Stimulated activated CD8-positive, alpha-beta memory T cell treated with anti-CD3 and anti-CD28 coated beads, Interleukin-15, amount 100 ng/mL, for 48 hours (primary cell): Measurements from ENCODE around the gene PAQR3.

ENCODE experiments used
- DNase-seq, 2 donors: peaks; one replicate each; pipeline ENCODE4 v3.0.0-alpha.2; 2020; ENCODE audit warnings: low read depth in 2 of 2

PAQR3 gene, protein sequence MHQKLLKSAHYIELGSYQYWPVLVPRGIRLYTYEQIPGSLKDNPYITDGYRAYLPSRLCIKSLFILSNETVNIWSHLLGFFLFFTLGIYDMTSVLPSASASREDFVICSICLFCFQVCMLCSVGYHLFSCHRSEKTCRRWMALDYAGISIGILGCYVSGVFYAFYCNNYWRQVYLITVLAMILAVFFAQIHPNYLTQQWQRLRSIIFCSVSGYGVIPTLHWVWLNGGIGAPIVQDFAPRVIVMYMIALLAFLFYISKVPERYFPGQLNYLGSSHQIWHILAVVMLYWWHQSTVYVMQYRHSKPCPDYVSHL

DNA sequence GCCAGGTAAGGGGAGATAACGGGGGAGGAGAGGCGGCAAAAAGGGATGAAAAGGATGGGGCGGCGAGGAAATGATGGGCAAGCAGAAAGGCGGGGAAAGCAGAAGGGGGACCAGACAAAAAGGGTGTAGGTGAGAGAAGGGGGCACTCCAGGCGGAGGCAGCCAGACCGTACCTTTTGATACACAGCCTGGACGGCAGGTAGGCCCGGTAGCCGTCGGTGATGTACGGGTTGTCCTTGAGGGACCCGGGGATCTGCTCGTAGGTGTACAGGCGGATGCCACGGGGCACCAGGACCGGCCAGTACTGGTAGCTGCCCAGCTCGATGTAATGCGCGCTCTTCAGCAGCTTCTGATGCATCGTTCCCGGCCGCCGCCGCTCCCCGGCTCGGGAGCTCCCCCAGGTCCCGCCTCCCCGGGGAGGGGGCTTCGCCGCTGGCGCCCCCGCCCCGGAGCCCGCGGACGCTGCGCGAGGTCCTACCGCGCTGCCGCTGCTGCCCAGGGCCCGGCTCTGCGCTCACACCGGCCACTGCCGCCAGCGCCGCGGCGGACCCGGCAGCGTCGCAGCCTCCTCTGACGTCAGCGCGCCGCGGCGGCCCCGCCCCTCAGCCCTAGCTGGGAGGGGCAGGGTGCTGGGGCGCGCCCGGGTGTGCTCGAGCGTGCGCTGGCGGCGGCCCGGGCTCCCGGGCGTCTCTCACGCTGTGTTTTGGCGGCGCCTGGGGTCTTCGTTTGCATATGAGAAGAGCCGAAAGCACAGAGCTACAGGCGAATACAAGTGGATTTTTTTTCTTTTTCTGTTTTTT lies at the start of gene PAQR3:
Gene PAQR3, minus strand, starts transcription at position 571 of the 799 bp plus-strand sequence. Its CDS starts 214 bp downstream, at position 357.
- DNase-seq, result peak; percentile 73 to 76

DNA sequence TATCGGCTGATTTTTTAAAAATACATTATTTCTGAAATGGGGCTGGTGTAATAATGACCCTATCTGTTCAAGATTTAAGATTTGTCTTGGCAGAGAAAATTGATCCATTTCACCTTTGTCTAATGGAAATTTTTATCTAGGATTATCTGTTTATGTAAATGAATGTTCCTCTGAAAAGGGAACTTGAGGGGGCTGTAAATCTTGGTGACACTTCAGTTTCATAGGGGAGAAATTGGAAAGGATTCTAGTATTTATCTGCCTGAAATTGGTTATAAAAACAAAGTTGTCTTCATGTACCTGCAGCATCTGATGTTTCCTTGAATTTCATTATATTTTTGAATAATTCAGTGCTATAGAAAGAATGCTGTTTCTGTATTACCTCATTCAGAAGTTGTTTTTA lies 48.4 kb upstream of the PAQR3 start:
- no peak for DNase-seq

DNA sequence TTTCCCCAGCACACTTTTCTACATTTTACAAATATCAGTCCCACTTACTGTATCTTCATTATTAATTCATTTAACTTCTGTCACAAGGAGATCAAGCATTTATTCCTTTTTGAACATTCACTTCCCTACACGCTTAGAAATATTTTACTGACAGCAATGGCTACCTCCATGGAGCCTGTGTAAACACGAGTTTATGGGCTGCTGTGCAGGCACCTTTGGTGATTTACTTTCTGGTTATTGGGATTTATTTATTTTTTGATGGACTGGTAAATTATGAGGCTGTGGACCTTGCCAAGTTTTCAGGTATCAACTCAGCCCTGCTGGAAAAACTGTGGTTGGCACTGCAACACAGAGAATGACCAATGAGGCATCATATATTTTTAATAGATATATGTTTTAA lies 45.4 kb upstream of the PAQR3 start:
- DNase-seq, result no peak

DNA sequence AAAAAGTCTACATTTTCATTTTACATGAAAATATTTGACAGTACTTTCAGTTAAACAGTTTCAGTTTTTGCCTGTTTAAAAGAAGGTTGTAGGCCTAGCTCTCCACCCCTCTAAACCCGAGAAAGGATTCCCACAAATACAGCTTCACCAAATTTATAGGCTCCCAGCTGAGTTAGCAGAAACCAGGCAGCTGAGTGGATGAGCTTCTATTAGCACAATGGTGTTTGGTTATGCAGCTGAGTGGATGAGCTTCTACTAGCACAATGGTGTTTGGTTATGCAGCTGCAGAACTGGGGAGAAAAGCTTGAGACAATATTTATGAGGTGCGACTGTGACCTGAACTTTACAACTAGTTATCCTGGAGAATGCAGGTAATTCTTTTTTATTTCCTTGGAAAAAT lies 36.6 kb upstream of the PAQR3 start:
- DNase-seq, result no peak

DNA sequence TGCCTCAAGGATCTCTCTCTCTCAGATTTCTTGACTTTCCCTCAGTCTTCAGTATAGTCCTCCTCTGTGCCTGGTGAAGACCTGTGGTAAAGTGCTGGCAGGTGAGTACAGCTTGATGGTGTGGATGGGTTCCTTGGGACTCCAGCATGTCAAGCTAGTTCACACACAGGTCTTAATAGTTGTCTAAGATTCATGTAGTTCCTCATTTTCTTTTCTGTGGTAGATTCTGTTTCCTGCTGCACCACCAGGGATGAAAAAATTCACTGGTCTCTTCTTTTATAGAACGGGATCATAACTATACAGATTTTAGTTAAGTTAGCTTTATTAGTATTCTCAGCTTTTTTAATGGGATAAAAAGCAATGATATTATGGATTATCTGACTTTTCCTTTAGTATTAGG lies 32.5 kb upstream of the PAQR3 start:
- no peak for DNase-seq

DNA sequence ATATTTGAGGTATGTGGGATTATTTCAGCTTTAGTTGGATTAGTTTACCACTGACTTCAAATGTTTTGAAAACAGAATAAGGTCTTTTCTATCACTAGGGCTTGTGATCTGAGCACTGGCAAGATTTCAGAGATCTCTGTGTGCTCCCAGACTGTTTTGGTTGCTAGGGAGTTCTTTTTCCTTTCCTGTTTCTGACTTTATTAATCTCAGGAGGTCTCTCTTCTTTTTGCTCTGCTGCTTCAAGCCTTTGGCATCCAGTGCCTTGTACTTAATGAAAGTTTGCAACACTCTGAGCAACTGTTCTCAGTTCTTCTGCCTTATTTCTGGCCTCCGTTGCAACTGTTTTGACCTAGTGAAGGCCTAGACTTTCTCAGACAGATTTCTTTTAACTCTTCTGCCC lies 32.1 kb upstream of the PAQR3 start:
- no peak for DNase-seq

DNA sequence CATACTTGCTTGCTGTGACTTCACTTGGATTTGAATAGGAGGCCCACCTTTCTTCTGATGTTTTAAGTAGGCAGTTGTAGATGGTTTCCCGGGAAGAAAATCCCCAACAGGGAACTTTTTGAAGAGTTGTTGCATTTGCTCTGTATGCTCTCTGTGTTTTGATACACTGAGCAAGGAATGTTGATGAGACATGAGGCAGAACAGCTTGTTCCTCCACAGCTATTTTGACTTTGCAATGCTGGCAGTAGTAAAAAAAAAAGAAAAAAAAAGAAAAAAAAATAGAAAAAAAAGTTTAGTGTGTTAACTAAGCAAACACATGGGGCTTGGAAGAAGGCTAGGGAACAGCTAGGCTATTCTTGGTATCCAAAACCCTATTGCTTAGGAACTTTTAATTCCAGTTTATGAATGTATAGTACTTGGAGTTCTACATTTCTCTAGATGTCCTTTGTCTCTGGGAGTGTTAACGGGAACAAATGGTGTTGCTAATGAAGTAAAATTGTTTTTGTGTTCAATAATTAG lies 23.4 kb upstream of the PAQR3 start:
- DNase-seq, result no peak

DNA sequence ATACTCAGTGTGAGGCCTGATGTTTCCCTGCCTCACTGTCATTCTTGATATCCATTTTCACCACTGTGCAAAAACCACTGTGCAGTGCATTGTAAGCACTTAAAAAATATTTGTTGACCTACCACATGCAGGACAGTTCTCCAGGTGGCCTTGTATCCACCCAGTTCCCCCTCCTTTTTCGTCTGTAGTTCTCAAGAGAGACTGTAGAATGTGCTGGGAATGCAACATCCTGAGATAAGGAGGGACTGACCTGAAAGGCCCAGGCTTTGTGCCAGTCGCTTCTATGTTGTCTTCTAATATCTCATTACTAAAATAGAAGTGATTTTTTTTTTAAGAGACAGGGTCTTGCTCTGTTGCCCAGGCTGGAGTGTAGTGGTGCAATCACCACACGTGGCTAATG lies 21.7 kb upstream of the PAQR3 start:
- no peak for DNase-seq

DNA sequence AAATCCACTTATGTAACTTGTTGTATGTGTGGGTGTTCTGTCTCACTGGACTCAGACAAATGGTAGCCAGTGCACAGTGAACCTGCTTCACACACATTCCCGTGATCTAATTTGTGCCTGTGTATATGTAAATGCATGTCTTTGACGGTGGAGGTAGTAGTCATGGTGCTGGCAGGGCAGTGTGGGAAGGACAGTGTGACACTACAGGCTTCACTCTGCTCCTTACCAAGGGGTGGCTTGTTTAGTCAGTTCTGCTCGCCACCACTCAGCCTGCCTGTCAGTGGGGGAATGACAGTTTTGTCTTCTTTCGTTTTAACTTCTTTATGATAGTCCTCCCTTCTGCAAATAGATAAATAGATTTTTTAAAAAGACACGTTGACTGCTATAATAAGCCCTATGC lies 17.7 kb upstream of the PAQR3 start:
- DNase-seq, result no peak

DNA sequence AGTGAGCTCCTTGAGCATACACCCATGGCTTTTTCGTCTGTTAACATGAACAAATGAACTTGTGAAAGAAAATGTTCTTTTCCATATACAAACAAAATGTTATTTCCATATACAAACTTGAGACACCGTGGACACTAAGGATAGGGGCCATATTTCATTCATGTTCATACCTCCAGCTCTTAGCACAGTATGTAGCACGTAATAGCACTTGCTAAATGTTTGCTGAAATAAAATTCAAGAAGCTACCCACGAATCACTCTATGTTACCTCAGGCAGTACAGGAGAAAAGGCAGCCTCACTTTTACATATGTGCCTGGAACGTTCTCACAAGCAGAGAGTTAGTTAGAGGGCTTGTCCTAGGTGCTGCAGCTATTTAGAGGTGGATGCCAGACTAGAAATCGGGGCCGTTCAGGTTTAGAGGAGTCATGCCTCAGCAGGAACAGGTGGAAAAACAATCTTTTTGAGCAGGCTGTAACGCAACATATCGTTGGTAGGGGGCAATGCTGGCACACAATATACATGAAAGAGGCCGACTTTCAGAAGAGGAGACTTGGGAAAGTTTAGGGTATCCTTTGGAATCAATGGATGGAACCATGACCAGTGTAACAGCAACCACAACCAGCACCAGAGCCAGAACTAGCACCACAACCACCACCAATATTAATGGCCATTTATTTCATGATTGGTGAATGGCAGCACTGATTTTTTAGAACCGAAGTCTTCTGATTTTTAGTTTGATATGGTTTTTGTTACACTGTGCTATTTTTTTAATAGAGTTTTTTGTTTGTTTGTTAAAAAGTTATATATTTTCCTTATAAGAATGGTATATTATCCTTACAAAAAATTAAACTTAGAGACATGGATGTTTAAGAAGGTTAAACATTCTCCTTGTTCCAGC lies 14.8 kb upstream of the PAQR3 start:
- DNase-seq, result no peak

DNA sequence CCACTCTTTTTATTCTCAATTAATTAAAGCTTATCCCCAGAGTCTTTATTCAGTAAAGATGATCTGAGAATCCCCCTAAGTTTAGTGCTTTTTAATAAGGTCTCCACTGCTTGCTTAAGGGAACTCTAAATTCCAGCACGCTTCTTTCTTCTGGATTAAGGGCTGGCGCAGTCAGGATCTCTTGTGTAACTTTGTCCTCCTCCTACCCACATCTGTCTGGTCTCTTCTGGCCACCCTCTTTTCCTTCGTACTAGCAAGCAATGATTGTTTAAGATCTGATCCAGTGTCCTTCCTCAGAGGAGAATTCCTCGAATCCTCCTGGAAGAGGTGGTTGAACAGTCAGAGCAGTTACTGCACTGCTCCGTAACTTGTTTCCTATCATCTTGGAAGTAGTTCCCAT lies 14.0 kb upstream of the PAQR3 start:
- DNase-seq, result no peak

DNA sequence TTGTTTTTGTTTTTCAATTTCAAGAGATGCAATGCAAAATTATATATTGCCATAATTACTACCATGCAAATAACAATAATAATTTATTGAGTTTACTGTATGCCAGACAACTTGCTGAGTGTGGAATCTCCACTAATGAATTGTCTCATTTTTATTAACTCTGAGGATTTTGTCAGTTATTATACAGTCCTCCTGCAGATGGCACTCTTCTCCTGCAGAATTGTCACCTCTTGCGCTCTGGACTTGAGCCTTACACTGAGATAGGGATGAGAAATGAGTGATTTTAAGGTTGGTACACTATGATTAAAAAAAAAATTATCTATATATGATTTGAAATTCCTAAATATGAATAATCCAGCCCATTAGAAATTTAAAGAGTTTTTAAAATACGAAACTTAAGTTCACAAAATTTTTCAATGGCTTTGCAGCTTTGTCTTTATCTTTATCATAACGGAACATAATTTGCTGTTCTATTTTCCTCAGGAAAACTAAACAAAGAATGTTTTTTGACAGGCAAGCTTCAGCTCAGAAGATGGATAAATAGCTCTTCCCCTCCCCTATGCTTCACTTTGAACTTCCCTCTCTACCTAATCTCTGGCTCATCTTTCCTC lies 12.7 kb upstream of the PAQR3 start:
- DNase-seq, result no peak

DNA sequence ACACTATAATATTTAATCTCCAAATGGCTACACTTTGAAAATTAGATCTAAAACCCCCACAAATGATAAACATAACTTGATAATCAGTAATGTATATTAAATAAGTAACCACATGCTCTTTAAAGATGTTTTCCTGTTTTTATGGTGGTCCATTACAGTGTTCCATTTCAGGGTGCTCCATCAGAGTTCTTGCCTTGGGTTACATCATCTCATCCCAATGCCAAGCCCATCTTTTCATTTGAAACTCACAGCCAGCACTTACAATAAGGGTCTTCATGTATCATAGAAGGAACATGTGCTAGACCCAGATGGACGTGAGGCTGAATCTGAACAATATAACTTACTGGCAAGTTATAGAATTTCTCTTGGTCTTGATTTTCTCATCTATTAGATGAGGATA lies 10.5 kb upstream of the PAQR3 start:
- no peak for DNase-seq

DNA sequence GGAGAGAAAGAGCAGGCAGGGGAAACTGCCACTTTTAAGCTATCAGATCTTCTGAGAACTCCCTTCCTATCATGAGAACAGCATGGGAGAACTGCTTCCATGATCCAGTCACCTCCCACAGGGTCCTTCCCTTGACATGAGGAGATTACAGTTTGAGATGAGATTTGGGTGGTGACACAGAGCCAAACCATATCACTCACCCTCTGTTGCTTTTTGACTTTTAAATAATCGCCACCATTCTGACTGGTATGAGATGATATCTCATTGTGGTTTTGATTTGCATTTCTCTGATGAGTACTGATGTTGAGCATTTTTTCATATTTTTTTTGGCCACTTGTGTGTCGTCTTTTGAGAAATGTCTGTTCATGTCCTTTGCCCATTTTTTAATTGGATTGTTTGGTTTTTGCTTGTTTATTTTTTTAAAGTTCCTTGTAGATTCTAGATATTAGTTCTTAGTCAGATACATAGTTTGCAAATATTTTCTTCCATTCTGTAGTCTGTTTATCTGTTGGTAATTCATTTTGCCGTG lies 6.5 kb upstream of the PAQR3 start:
- DNase-seq, result no peak

DNA sequence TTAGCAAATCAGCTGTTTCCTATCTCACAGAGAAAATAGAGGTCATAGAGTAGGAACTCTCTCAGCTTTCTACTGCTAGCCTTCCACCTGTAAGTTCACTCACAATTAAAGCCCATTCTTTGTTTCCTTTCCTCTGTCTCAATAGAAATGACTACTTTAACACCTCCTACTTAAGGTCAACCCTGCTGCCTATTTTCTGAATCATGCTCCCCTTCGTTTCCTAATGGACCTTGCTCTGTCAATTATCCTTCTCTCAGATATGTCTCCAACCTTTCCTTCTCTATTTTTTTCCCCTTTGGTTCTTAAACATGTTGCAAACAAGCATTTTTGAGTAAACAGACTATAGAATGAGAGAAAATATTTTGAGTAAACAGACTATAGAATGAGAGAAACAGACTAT lies 5.1 kb upstream of the PAQR3 start:
- DNase-seq, result no peak

DNA sequence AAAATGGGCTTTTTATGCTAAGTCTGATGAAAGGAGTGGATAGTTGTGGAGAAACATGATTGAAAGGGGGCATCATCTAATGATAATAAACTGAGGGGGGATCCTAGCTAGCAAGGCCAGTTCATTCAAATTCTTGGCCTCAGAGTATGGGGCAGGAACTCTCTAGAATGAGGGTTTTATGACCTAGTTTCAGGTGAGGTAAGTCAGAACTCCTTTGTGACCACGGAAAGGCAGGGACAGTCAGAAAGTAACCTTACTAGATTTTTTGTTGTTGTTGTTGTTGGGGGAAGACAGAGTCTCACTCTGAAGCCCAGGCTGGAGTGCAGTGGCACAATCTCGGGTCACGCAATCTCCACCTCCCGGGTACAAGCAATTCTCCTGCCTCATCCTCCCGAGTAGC lies 1.5 kb upstream of the PAQR3 start:
- DNase-seq, result no peak

DNA sequence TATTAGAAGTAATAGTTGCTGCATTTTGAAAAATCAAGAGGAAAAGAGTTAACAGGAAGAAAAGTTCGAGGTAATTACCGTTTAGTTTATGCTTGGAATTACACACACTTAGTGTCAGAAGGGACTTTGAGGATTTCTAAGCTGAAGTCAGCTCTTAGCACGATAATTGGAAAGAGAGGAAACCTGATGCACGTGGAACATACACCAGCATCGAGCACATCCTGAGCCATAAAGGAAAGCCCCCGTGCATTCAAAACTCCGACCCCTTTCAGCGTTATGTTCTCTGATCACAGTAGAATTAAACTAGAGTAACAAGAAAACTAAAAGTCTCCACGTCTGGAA lies 400 bp upstream of the PAQR3 start:
- no peak for DNase-seq

DNA sequence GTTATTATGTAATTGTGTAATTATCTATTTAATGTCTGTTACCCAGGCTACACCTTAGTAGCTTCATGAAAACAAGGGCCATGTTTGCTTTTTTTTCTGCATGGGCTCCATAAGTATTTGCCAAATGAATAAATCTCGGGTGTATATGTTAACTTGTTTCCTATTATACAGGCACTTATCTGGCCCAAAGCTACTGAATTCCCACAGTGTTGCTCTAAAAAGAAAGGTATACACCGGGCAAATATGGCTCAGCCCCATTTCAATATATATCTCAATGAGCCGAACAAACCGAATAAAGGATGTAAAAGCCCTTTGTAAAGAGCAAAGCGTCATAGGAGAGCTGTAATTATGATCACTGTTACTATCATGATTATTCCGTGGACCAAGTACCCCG lies 767 bp downstream of the PAQR3 start:
- no peak for DNase-seq

DNA sequence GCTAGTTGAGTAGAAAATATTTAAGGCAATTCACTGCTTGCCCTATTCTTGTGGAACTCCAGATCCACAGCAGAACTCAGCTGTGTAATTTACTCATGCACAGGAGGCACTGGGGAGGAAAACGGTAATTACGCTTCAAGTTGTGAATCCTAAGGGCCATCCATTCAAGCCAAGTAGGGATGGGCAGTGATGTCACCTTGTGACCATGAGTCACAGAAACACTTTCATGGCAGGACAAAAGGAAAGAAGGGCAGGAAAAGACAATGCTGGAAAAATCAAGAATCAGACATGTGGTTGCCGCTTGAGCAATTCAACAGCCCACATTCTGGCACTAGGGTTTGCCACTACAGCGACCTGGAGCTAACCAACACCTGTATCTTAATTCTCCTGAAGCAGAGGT lies 1.4 kb downstream of the PAQR3 start:
- no peak for DNase-seq

DNA sequence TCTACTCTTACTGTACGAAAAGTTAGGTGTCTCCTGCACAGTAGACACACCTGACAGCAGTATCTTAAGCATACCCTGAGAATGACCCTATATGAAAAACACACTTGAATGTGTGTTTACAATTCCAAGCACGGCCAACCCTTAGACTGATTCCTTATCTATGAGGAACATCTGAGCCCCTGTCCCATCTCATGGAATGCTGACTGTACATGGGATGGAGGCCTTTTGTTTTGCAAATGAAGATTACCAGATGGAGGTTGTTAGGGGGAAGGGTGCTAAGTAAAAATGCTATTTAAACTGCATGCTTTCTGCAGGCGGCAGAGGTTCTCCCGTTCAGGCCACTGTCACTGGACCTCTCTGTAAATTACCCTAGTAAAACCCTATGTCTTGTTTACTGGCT lies 2.2 kb downstream of the PAQR3 start:
- DNase-seq, result no peak

DNA sequence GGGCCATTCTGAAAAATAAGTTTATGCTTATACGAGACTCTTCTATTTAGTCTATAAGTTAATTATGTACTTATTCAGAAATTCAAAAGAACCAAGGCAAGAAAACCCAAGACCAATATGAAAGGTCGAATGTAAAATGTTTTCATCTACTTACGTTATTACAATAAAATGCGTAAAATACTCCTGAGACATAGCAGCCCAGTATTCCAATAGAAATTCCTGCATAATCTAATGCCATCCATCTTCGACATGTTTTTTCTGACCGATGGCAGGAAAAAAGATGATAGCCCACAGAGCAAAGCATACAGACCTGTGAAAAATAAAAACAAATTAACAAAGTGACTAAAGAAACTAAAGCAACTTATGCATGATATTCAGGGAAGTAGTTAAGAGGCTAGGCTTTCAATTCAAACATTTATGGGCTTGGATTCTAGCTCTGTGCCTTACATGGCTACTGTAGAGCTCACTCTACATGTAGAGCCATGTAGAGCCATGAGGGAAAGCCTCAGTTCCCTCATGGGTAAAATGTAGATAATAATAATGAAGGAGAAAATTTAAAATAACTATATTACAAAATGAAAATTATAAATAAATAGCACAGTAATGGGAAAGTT lies 9.1 kb downstream of the PAQR3 start:
- DNase-seq, result no peak
